H1 (cell line): ENCODE results near the gene THADA. TPM values are rescaled to one million over a fixed set of nuclear protein-coding genes. Genes with fewer than 3 reads are reported as not detected.
"Not testable (repeated sequence)": the region's sequence is repeated elsewhere in the genome, so short reads cannot be mapped to it uniquely, and the experiment has no call there.

Source experiments
- CTCF ChIA-PET: fragments of 300-600 bp; sonication (Branson Sonifier 250); formaldehyde crosslinking; loops from one replicate; lab custom pipeline; 2021; ENCODE audit not compliant: partially characterized antibody; lab: Charles Lee
- POLR2A ChIA-PET: fragments of 300-600 bp; sonication (Branson Sonifier 250); formaldehyde crosslinking; loops from one replicate; lab custom pipeline; 2021; ENCODE audit warnings: inconsistent platforms; ENCODE audit not compliant: partially characterized antibody; lab: Charles Lee
- DNase-seq, 2 experiments: peaks; one replicate each; pipeline versions ENCODE4 v3.0.0 to v3.0.0-alpha.2; 2010 to 2022; ENCODE audit warnings: low spot score in 2 of 2, low read depth in 1 of 2, mixed read lengths in 1 of 2
- FAIRE-seq: peaks from 2 replicates; lab custom pipeline; 2011; peaks lifted over from hg19 to GRCh38; lab: Jason Lieb, UNC
- H2AFZ ChIP-seq: 2 replicates; pipeline ENCODE4 v1.8.1; 2012; ENCODE audit warnings: low read length, inconsistent platforms
- H2AK5ac ChIP-seq: 2 replicates; pipeline ENCODE4 v1.6.1; 2013; ENCODE audit warnings: low read depth, low read length
- H2BK120ac ChIP-seq: replicated peaks from 2 replicates; pipeline ENCODE3; 2013; ENCODE audit warnings: low read depth, low read length, inconsistent platforms
- H2BK12ac ChIP-seq: 2 replicates; pipeline ENCODE4 v1.6.1; 2013; ENCODE audit warnings: low read depth, low read length
- H2BK15ac ChIP-seq: 2 replicates; pipeline ENCODE4 v1.6.1; 2013; ENCODE audit warnings: low read length
- H2BK20ac ChIP-seq: 2 replicates; pipeline ENCODE4 v1.6.1; 2013; ENCODE audit warnings: low read length
- H2BK5ac ChIP-seq: 2 replicates; pipeline ENCODE4 v1.6.1; 2013; ENCODE audit warnings: low read depth, low read length
- H3K14ac ChIP-seq: 2 replicates; pipeline ENCODE4 v1.6.1; 2013; ENCODE audit warnings: inconsistent platforms; ENCODE audit not compliant: insufficient read length
- H3K18ac ChIP-seq: 2 replicates; pipeline ENCODE4 v1.6.1; 2013; ENCODE audit warnings: low read length; ENCODE audit errors: extremely low read depth
- H3K23ac ChIP-seq: 2 replicates; pipeline ENCODE4 v1.6.1; 2013; ENCODE audit warnings: inconsistent platforms; ENCODE audit not compliant: insufficient read length
- H3K23me2 ChIP-seq: 2 replicates; pipeline ENCODE4 v1.6.1; 2013; ENCODE audit warnings: low read depth, low read length
- H3K27ac ChIP-seq: 2 replicates; pipeline ENCODE4 v1.6.1; 2011; ENCODE audit warnings: low read depth, low read length, inconsistent platforms
- H3K27me3 ChIP-seq, 4 experiments: replicated peaks in 1 of 4; 1 replicate in 1 of 4; 2 replicates in 3 of 4; pipeline versions ENCODE4 v1.6.1 to v1.8.1; 2011 to 2013; ENCODE audit warnings: low read length in 3 of 4, mild to moderate bottlenecking in 3 of 4, inconsistent platforms in 2 of 4, mixed read lengths in 2 of 4, moderate library complexity in 1 of 4; ENCODE audit not compliant: control insufficient read depth in 3 of 4, insufficient read depth in 3 of 4; ENCODE audit errors: extremely low read depth in 1 of 4
- H3K36me3 ChIP-seq, 4 experiments: 2 replicates each; pipeline versions ENCODE4 v1.6.1 to v1.8.1; 2011 to 2013; ENCODE audit warnings: mild to moderate bottlenecking in 4 of 4, low read length in 3 of 4, moderate library complexity in 2 of 4, control low read depth in 1 of 4, inconsistent platforms in 1 of 4; ENCODE audit not compliant: insufficient read depth in 4 of 4, control insufficient read depth in 2 of 4
- H3K4ac ChIP-seq: replicated peaks from 2 replicates; pipeline ENCODE3; 2013; ENCODE audit warnings: low read length, low read depth, mixed read lengths, inconsistent platforms; ENCODE audit not compliant: insufficient read length
- H3K4me1 ChIP-seq, 4 experiments: replicated peaks in 1 of 4; 1 replicate in 1 of 4; 2 replicates in 3 of 4; pipeline versions ENCODE4 v1.6.1 to v1.8.1; 2011 to 2013; ENCODE audit warnings: low read length in 3 of 4, inconsistent platforms in 2 of 4, mixed read lengths in 1 of 4; ENCODE audit not compliant: insufficient read depth in 4 of 4, control insufficient read depth in 3 of 4
- H3K4me2 ChIP-seq, 2 experiments: 2 replicates each; pipeline versions ENCODE4 v1.6.1 to v1.8.1; 2011 to 2013; ENCODE audit warnings: low read depth in 2 of 2, low read length in 2 of 2, control low read depth in 1 of 2, inconsistent platforms in 1 of 2, mild to moderate bottlenecking in 1 of 2; ENCODE audit not compliant: insufficient read depth in 1 of 2
- H3K4me3 ChIP-seq, 4 experiments: fragments of 200-600, 300-600 bp in 1 of 4; sonication (generic), shearing (Covaris generic), sonication (Bioruptor Twin) in 1 of 4; 2 replicates each; pipeline versions ENCODE4 v1.5.1 to v1.8.1; 2011 to 2016; ENCODE audit warnings: low read length in 4 of 4, low read depth in 3 of 4, control low read depth in 2 of 4, inconsistent platforms in 2 of 4, mild to moderate bottlenecking in 2 of 4, mixed read lengths in 1 of 4, moderate library complexity in 1 of 4; ENCODE audit not compliant: insufficient read depth in 2 of 4; ENCODE audit errors: extremely low read depth in 1 of 4
- H3K56ac ChIP-seq: replicated peaks from 2 replicates; pipeline ENCODE3; 2013; ENCODE audit warnings: low read depth, mild to moderate bottlenecking, mixed read lengths, low read length, inconsistent platforms; ENCODE audit not compliant: insufficient read length
- H3K79me1 ChIP-seq: 2 replicates; pipeline ENCODE4 v1.6.1; 2013; ENCODE audit warnings: low read depth, low read length, control low read depth
- H3K79me2 ChIP-seq, 2 experiments: 2 replicates each; pipeline versions ENCODE4 v1.6.1 to v1.8.1; 2012 to 2013; ENCODE audit warnings: low read length in 2 of 2, mild to moderate bottlenecking in 2 of 2, inconsistent platforms in 1 of 2; ENCODE audit not compliant: insufficient read depth in 2 of 2, control insufficient read depth in 1 of 2
- H3K9ac ChIP-seq, 4 experiments: replicated peaks in 1 of 4; 1 replicate in 1 of 4; 2 replicates in 3 of 4; pipeline versions ENCODE4 v1.6.1 to v1.8.1; 2011 to 2013; ENCODE audit warnings: low read depth in 3 of 4, low read length in 3 of 4, control low read depth in 2 of 4, mild to moderate bottlenecking in 2 of 4, moderate library complexity in 2 of 4, inconsistent platforms in 1 of 4; ENCODE audit errors: extremely low read depth in 1 of 4
- H3K9me3 ChIP-seq, 2 experiments: 2 replicates each; pipeline versions ENCODE4 v1.6.1 to v1.8.1; 2012 to 2013; ENCODE audit warnings: mild to moderate bottlenecking in 2 of 2, moderate library complexity in 2 of 2, control low read depth in 1 of 2, inconsistent platforms in 1 of 2, low read depth in 1 of 2, low read length in 1 of 2, mixed read lengths in 1 of 2; ENCODE audit not compliant: insufficient read depth in 2 of 2
- H4K20me1 ChIP-seq, 2 experiments: replicated peaks in 1 of 2; 2 replicates each; pipeline versions ENCODE3 to v1.8.1; 2011 to 2013; ENCODE audit warnings: inconsistent platforms in 2 of 2, low read length in 2 of 2, mild to moderate bottlenecking in 1 of 2; ENCODE audit not compliant: insufficient read depth in 2 of 2, control insufficient read depth in 1 of 2
- H4K5ac ChIP-seq: 2 replicates; pipeline ENCODE4 v1.6.1; 2013; ENCODE audit warnings: low read length, low read depth, mixed read lengths, inconsistent platforms; ENCODE audit not compliant: insufficient read length
- H4K8ac ChIP-seq: 2 replicates; pipeline ENCODE4 v1.8.0; 2013; ENCODE audit warnings: mild to moderate bottlenecking, moderate library complexity, low read length, inconsistent platforms; ENCODE audit not compliant: insufficient read depth; ENCODE audit errors: extremely low read depth
- H4K91ac ChIP-seq: replicated peaks from 2 replicates; pipeline ENCODE3; 2013; ENCODE audit warnings: low read length, mixed read lengths, inconsistent platforms; ENCODE audit not compliant: insufficient read length
- WGBS, 2 experiments: shearing (Covaris generic) in 1 of 2; methylation state at CpG; one replicate each; pipeline versions ENCODE4 v1.1.6 to v1.1.7; 2013 to 2015; ENCODE audit warnings: low lambda C conversion rate in 2 of 2, mixed read lengths in 2 of 2, inconsistent platforms in 1 of 2, low coverage in 1 of 2, missing lambda C conversion rate in 1 of 2; ENCODE audit not compliant: insufficient replicate concordance in 2 of 2, insufficient coverage in 1 of 2, insufficient read length in 1 of 2; ENCODE audit errors: extremely low coverage in 1 of 2, missing lambda C conversion rate in 1 of 2; 5-methylcytosine and 5-hydroxymethylcytosine counted together
- polyA plus RNA-seq, 7 experiments: library from polyadenylated mRNA; depleted of rRNA in 3 of 7; stranded (reverse) in 5 of 7; unstranded in 2 of 7; fragments of >200 nt in 5 of 7; fragments of 200-250 nt in 2 of 7; gene quantifications; 1 replicate in 5 of 7; 2 replicates in 1 of 7; 4 replicates in 1 of 7; pipeline versions ENCODE4 v1.2.1 to v1.2.3, GENCODE V29; 2011 to 2013; ENCODE audit warnings: missing spikeins in 2 of 7, mixed read lengths in 2 of 7
- total RNA-seq: library from RNA; stranded (reverse); fragmentation: NEBNext Ultra II Directional; extraction: Animal tissue kit (Norgen Biotek cat#: 25700); gene quantifications from 2 replicates; pipeline ENCODE4 v1.2.1, GENCODE V29; 2021

The THADA gene
- total and polyA plus RNA-seq, 2 of the 8 experiments (the other 6 are each of a cell fraction or from before 2014, with no cell fraction given): 22.4 to 26.8 TPM

- H3K56ac ChIP-seq, H2BK15ac ChIP-seq, H3K79me1 ChIP-seq, H4K8ac ChIP-seq, H3K14ac ChIP-seq, H3K4me1 ChIP-seq, H4K91ac ChIP-seq, H3K4me3 ChIP-seq, H3K23me2 ChIP-seq, H2BK120ac ChIP-seq, H4K20me1 ChIP-seq, H3K4ac ChIP-seq, H3K27me3 ChIP-seq, H3K23ac ChIP-seq, DNase-seq, POLR2A ChIA-PET, H3K27ac ChIP-seq, H4K5ac ChIP-seq, H2BK5ac ChIP-seq, H3K9me3 ChIP-seq, H3K9ac ChIP-seq, FAIRE-seq, H3K18ac ChIP-seq, H3K79me2 ChIP-seq, H3K36me3 ChIP-seq, H3K4me2 ChIP-seq, H2AK5ac ChIP-seq, H2BK20ac ChIP-seq, H2AFZ ChIP-seq, H2BK12ac ChIP-seq: not testable (repeated sequence)
- 95% methylated on average over 8 of the region's 8 CpGs; no CpG with 5 or more reads in 1 of the 2 experiments for WGBS, 2 experiments
- CTCF ChIA-PET: interaction anchor here (0.6 to 1.4 kb wide), 2 partner anchors 51 to 89 kb away, joined by 3 read pairs; no protein-coding TSS in a partner anchor
Observed at GRCh38 chr2:43396344-43396743, 199.5 kb downstream of the THADA start.
